ENCODE results near the gene MBD4. TPM values are rescaled to one million over a fixed set of nuclear protein-coding genes. Genes with fewer than 3 reads are reported as not detected.

Gene MBD4
- total RNA-seq, 4 donors from 2014 or later: 15.4 to 18.1 (median 16.4) TPM

DNA sequence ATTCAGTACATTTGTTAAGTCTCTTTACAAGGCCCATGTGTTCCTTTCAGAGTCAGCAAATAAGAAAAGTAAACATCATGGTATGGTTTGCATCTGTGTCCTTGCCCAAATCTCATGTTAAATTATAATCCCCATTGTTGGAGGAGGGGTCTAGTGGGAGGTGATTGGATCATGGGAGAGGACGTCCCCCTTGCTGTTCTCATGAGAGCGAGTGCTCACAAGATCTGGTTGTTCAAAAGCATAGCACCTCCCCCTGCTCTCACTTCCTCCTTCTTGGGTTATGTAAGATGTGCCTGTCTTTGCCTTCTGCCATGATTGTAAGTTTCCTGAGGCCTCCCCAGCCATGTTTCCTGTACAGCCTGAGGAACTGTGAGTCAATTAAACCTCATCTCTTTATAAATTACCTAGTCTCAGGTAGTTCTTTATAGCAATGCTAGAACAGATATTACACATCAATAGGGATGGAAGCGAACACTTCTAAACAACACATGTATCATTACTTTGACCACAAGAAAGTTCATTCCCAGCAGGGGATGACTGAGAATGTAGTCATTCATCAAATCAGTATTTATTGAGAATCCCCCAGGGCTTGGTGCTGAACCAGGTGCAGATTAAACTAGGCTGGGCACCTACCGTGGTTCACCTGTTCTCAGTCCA, 15.4 kb downstream of the MBD4 start:
- in situ Hi-C loops (cut with MboI; ENCODE audit: low sequenced_read_pairs in 4 of 4): no loop called here
- intact Hi-C loops (cut with DNase I; ENCODE audit: low total_unique reads): no loop called here
- ATAC-seq: no peak
- Histone ChIP-seq H3K4me3 (no peak overlapping the region), H3K9me3 (no peaks in the 10 kb centered on the region), H3K27me3 (no peaks in the 10 kb centered on the region), H3K36me3 (no peaks in the 10 kb centered on the region), H3K27ac (no peak overlapping the region), H3K4me1 (peaks cover 7 to 11% of the 10 kb centered on the region in 2 donors)
- no peak for DNase-seq
- TF ChIP-seq, protein P1, sequence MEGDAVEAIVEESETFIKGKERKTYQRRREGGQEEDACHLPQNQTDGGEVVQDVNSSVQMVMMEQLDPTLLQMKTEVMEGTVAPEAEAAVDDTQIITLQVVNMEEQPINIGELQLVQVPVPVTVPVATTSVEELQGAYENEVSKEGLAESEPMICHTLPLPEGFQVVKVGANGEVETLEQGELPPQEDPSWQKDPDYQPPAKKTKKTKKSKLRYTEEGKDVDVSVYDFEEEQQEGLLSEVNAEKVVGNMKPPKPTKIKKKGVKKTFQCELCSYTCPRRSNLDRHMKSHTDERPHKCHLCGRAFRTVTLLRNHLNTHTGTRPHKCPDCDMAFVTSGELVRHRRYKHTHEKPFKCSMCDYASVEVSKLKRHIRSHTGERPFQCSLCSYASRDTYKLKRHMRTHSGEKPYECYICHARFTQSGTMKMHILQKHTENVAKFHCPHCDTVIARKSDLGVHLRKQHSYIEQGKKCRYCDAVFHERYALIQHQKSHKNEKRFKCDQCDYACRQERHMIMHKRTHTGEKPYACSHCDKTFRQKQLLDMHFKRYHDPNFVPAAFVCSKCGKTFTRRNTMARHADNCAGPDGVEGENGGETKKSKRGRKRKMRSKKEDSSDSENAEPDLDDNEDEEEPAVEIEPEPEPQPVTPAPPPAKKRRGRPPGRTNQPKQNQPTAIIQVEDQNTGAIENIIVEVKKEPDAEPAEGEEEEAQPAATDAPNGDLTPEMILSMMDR (IDR thresholded peaks at IDR 0.05 in 4 of 5, conservative IDR thresholded peaks at IDR 0.05 in 1 of 5): no peak
- no peak for TF ChIP-seq POLR2A (IDR thresholded peaks at IDR 0.05)

DNA sequence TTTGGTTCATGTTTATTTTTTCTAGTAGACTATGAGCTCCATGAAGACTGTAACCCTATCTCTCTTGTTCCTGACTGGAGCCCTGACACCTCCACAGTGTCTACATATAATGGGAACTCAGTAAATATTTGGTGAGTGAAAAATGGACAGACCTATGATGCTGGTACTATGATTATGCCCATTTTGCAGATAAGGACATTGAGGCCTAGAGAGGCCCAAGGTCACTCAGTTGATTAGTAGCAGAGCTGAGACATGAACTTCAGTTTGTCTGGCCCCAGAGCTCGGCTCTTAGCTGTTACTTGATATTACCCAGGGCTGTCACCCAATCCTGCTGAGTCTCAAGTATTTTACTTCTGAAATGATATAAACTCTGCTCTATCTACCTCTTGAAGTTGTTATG, 16.9 kb downstream of the MBD4 start:
- intact Hi-C loops (cut with DNase I; ENCODE audit: low total_unique reads): no loop called here

DNA sequence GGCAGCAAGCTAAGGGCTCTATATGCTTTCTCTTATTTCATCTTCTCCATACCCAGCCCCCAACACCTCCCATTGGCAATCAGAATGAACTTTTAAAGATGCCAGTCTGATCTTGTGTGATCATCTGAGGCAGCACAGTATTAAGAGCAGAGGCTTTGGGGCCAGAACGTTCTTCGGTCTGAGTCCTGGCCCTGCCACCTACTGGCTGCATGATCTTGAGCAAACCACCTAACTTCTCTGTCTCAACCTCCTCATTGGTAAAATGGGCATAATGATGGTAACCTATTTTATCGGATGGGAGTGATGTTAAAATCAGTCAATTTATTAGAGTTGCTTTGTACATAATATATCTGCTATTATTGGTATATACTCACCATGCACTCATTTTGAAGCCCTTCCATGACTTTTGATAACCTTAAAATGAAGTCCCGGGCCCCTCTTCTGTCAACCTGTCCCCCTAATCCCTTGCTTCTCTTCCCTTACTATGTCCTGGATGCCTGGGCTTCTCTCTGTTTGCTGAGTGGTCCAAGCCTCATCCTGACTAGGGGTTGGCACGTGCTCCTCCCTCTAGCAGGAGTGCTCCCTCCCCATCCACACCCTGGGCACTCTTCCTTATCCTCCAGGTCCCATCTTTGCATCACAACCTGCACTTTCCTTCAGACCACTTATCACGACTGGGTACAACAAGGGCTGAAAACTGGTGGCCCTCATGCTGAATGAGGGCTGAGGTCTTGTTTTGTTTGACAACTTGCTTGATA, 17.6 kb downstream of the MBD4 start:
- no peak for TF ChIP-seq POLR2A (IDR thresholded peaks at IDR 0.05)
- TF ChIP-seq, protein P1 (IDR thresholded peaks at IDR 0.05 in 4 of 5, conservative IDR thresholded peaks at IDR 0.05 in 1 of 5): no peak
- DNase-seq: no peak
- intact Hi-C loops (cut with DNase I; ENCODE audit: low total_unique reads): no loop called here

More for the DNA sequence above, 16.9 kb downstream of the MBD4 start:
- no peak for DNase-seq
- Histone ChIP-seq H3K36me3 (no peaks in the 10 kb centered on the region), H3K27ac (no peak overlapping the region), H3K9me3 (no peaks in the 10 kb centered on the region), H3K4me3 (no peak overlapping the region), H3K27me3 (no peaks in the 10 kb centered on the region), H3K4me1 (peaks cover 3% of the 10 kb centered on the region in 2 donors)
- no peak for ATAC-seq
- in situ Hi-C loops (cut with MboI; ENCODE audit: low sequenced_read_pairs in 4 of 4): no loop called here
- TF ChIP-seq POLR2A (IDR thresholded peaks at IDR 0.05): no peak
- TF ChIP-seq, protein P1 (IDR thresholded peaks at IDR 0.05 in 4 of 5, conservative IDR thresholded peaks at IDR 0.05 in 1 of 5): no peak

DNA sequence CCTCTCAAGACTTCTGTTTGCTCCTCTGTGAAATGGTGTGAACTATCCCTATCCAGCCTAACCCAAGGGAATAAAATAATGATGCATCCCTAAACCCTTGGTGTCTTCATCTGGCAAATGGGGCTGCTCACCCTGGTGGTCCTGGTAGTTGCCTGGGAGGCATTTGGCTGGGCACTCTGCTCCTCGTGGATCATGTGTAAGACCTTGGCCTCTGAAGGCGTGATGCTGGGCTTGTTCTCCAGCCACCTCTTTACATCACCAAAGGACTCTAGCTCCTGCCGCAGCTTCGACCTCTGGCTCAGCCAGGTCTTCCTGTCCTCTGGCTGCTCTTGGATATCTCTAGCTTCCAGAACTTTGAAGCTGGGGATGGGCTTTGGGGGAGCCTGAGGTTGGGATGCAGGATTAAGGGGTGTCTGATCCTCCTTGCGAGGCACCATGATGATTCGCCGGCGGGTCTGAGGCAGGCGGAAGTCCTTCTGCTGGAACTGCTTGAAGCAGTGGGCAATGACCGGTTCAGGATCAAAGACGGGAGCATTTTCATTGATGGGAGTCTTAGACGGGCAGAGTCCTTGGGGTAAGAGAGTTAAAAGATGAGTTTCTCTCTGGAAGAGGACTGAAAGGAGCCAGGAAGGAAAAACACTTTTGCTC, 18.4 kb downstream of the MBD4 start:
- Histone ChIP-seq H3K4me3 (no peak overlapping the region), H3K4me1 (no peaks in the 10 kb centered on the region), H3K27ac (no peak overlapping the region), H3K27me3 (no peaks in the 10 kb centered on the region), H3K36me3 (no peaks in the 10 kb centered on the region), H3K9me3 (no peaks in the 10 kb centered on the region)
- DNase-seq (no peak), ATAC-seq (no peak)
- intact Hi-C loops (cut with DNase I; ENCODE audit: low total_unique reads): no loop called here
- TF ChIP-seq, protein P1 (IDR thresholded peaks at IDR 0.05 in 4 of 5, conservative IDR thresholded peaks at IDR 0.05 in 1 of 5): no peak
- TF ChIP-seq POLR2A (IDR thresholded peaks at IDR 0.05): no peak
- in situ Hi-C loops (cut with MboI; ENCODE audit: low sequenced_read_pairs in 4 of 4): no loop called here

More for the DNA sequence above, 17.6 kb downstream of the MBD4 start:
- in situ Hi-C loops (cut with MboI; ENCODE audit: low sequenced_read_pairs in 4 of 4): no loop called here
- Histone ChIP-seq H3K4me3 (no peak overlapping the region), H3K36me3 (no peaks in the 10 kb centered on the region), H3K27ac (no peak overlapping the region), H3K27me3 (no peaks in the 10 kb centered on the region), H3K4me1 (no peaks in the 10 kb centered on the region), H3K9me3 (no peaks in the 10 kb centered on the region)
- ATAC-seq: no peak
